Smooth muscle cell (in vitro differentiated cells): ENCODE measurements around the gene KIF3C. TPM values are rescaled to one million over a fixed set of nuclear protein-coding genes. Genes with fewer than 3 reads are reported as not detected.
"Not testable (repeated sequence)": the region's sequence is repeated elsewhere in the genome, so short reads cannot be mapped to it uniquely, and the experiment has no call there.

Source experiments
- DNase-seq: peaks from one replicate; lab custom pipeline; 2025; ENCODE audit not compliant: unreplicated experiment; lab: John Stamatoyannopoulos, UW
- H2AFZ ChIP-seq: fragments of 200-600 bp; sonication (generic); 2 replicates; pipeline ENCODE4 v1.6.0; 2016; ENCODE audit warnings: antibody characterized with exemption, low read depth, mild to moderate bottlenecking
- H3F3A ChIP-seq: fragments of 200-600 bp; sonication (generic); 2 replicates; pipeline ENCODE4 v1.6.0; 2017; ENCODE audit warnings: antibody characterized with exemption, low read depth
- H3K27ac ChIP-seq: fragments of 200-600 bp; sonication (generic); 2 replicates; pipeline ENCODE4 v1.5.1; 2016; ENCODE audit warnings: low read depth, mild to moderate bottlenecking
- H3K27me3 ChIP-seq: fragments of 200-600 bp; sonication (generic); 2 replicates; pipeline ENCODE4 v1.6.1; 2016; ENCODE audit warnings: low read depth, mild to moderate bottlenecking
- H3K36me3 ChIP-seq: fragments of 200-600 bp; sonication (generic); 2 replicates; pipeline ENCODE4 v1.5.1; 2016; ENCODE audit warnings: low read depth
- H3K4me1 ChIP-seq: fragments of 200-600 bp; sonication (generic); 2 replicates; pipeline ENCODE4 v1.5.1; 2016; ENCODE audit warnings: low read depth
- H3K4me2 ChIP-seq: fragments of 200-600 bp; sonication (generic); 2 replicates; pipeline ENCODE4 v1.6.0; 2016; ENCODE audit warnings: mild to moderate bottlenecking
- H3K4me3 ChIP-seq: fragments of 200-600 bp; sonication (generic); 2 replicates; pipeline ENCODE4 v1.5.1; 2016; ENCODE audit warnings: mild to moderate bottlenecking
- H3K79me2 ChIP-seq: fragments of 200-600 bp; sonication (generic); 2 replicates; pipeline ENCODE4 v1.6.0; 2016; ENCODE audit warnings: low read depth, mild to moderate bottlenecking
- H3K9ac ChIP-seq: fragments of 200-600 bp; sonication (generic); 2 replicates; pipeline ENCODE4 v1.6.0; 2016; ENCODE audit warnings: low read depth
- H3K9me3 ChIP-seq: fragments of 200-600 bp; sonication (generic); replicated peaks from 2 replicates; pipeline ENCODE4 v1.5.1; 2016; ENCODE audit warnings: low read depth
- H4K20me1 ChIP-seq: fragments of 200-600 bp; sonication (generic); 2 replicates; pipeline ENCODE4 v1.6.0; 2016; ENCODE audit warnings: low read depth
- WGBS: methylation state at CpG from one replicate; pipeline ENCODE4 v1.1.7; 2016; ENCODE audit warnings: low lambda C conversion rate; 5-methylcytosine and 5-hydroxymethylcytosine counted together
- polyA plus RNA-seq: library from polyadenylated mRNA; unstranded; fragments of >200 nt; fragmentation: Nextera tagmentation; extraction: Ambion mirVana; gene quantifications from 2 replicates; pipeline ENCODE4 v1.2.1, GENCODE V29; 2016
- total RNA-seq: library from RNA; depleted of rRNA; stranded (reverse); fragments of >200 nt; gene quantifications from 2 replicates; pipeline ENCODE4 v1.2.3, GENCODE V29; 2014
- TF ChIP-seq, protein P1 (sequence below): fragments of 200-600 bp; sonication (generic); IDR thresholded peaks from 2 replicates; pipeline ENCODE4 v1.5.1; 2017; ENCODE audit warnings: borderline replicate concordance, mild to moderate bottlenecking, antibody characterized with exemption; ENCODE audit not compliant: insufficient read depth, poor library complexity, severe bottlenecking

The KIF3C gene
- total and polyA plus RNA-seq, 2 experiments from 2014 or later, result 14.7 to 18.9 TPM

DNA sequence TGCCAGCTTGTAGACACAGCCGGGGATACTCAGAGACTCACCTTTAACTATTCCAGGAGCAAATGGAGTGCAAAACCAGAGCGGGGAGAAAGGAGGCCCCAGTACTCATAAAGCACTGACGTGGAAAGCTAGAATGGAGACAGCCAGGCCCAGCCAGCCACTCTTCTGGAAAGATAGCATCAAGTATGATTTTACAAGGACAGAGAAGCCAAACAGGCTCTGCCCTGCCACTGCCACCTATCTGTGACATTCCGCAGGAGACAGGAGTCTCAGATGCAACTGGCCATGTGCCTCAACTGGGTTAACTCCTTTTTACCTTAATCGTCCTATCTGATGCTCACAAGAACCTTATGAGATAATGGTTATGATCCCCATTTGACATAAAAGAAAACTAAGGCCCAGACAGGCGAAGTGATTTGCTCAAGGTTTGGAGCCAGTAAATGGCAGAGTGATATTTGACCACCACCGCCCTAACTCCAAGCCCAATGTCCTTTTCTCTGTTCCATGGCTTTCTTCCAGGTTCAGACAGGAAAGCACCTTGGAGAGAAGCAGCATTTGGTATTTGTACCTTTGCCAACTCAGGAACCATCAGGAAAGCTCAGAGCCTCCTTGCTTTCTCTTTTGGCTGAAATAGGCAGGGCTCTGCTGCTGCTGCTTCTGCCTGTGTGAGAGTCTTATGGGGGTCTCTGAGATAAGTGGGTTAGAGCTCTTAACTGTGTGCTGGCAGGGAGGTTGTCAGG lies 15.6 kb downstream of the KIF3C start:
- TF ChIP-seq, protein P1, sequence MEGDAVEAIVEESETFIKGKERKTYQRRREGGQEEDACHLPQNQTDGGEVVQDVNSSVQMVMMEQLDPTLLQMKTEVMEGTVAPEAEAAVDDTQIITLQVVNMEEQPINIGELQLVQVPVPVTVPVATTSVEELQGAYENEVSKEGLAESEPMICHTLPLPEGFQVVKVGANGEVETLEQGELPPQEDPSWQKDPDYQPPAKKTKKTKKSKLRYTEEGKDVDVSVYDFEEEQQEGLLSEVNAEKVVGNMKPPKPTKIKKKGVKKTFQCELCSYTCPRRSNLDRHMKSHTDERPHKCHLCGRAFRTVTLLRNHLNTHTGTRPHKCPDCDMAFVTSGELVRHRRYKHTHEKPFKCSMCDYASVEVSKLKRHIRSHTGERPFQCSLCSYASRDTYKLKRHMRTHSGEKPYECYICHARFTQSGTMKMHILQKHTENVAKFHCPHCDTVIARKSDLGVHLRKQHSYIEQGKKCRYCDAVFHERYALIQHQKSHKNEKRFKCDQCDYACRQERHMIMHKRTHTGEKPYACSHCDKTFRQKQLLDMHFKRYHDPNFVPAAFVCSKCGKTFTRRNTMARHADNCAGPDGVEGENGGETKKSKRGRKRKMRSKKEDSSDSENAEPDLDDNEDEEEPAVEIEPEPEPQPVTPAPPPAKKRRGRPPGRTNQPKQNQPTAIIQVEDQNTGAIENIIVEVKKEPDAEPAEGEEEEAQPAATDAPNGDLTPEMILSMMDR, result no peak
- H3K4me1 ChIP-seq, result no peaks in the 10 kb centered on the region
- H2AFZ ChIP-seq, result no peak overlapping the region
- peaks cover 3% of the 10 kb centered on the region for H3F3A ChIP-seq
- H3K79me2 ChIP-seq, result peaks cover 11% of the 10 kb centered on the region
- no peaks in the 10 kb centered on the region for H3K27me3 ChIP-seq
- peaks cover 8% of the 10 kb centered on the region for H4K20me1 ChIP-seq
- H3K36me3 ChIP-seq, result no peaks in the 10 kb centered on the region
- no peak overlapping the region for H3K4me2 ChIP-seq
- DNase-seq, result no peak
- no peaks in the 10 kb centered on the region for H3K9me3 ChIP-seq
- H3K9ac ChIP-seq, result no peak overlapping the region
- no peak overlapping the region for H3K4me3 ChIP-seq
- peak overlapping the region; percentile 53 for H3K27ac ChIP-seq
- 44% methylated on average over 7 of the region's 7 CpGs for WGBS

DNA sequence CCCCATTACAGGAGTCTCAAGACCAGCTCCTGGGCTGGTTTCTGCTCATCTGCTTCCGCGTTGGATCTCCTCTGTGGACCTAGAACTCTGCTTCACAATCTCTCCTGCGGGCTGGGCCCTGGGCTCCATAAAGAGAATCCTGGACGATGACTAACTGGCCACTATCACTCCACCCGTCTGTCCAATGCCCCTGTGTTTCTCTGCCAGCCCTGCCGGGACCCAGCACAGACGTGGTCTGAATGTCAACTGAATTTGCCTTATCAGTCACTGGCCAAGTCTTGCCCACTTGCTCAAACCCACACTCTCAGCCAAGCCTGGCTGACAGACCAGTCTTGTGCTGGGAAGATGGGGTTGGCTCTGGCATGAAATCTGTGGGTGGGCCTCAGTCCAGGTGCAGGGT lies 17.4 kb downstream of the KIF3C start:
- peaks cover 3% of the 10 kb centered on the region for H3F3A ChIP-seq
- DNase-seq, result no peak
- TF ChIP-seq, protein P1, result no peak
- no peaks in the 10 kb centered on the region for H3K27me3 ChIP-seq
- peaks cover 11% of the 10 kb centered on the region for H3K79me2 ChIP-seq
- no peaks in the 10 kb centered on the region for H3K4me1 ChIP-seq
- H3K4me3 ChIP-seq, result no peak overlapping the region
- H2AFZ ChIP-seq, result no peak overlapping the region
- peak overlapping the region; percentile 53 for H3K27ac ChIP-seq
- peaks cover 16% of the 10 kb centered on the region for H4K20me1 ChIP-seq
- 9% methylated on average over 7 of the region's 7 CpGs for whole genome bisulfite sequencing
- H3K9ac ChIP-seq, result no peak overlapping the region
- H3K4me2 ChIP-seq, result peak overlapping the region; percentile 42
- no peaks in the 10 kb centered on the region for H3K9me3 ChIP-seq
- H3K36me3 ChIP-seq, result no peaks in the 10 kb centered on the region

DNA sequence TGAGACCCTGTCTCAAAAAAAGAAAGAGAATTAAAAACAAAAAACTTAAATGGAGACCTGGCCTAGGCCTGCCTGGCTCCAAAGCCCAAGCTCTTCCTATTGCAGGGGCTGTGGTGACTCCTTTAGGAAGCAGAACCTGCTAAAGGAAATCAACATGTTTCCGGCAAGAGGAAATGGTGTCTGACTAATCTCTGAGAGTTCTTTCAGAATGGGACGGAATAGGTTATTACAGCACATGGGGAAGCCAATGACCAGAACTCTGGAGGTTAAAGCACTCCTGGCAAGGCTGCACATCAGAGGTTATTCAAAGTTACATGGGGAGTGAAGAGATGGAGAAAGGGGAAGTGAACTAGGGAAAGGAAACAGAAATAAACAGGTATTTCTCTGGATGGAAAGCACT lies 21.4 kb downstream of the KIF3C start:
- no peak overlapping the region for H2AFZ ChIP-seq
- H3K36me3 ChIP-seq, result no peaks in the 10 kb centered on the region
- H3K9me3 ChIP-seq, result no peaks in the 10 kb centered on the region
- DNase-seq, result no peak
- no peak overlapping the region for H3K27ac ChIP-seq
- peaks cover 3% of the 10 kb centered on the region for H3F3A ChIP-seq
- 79% methylated on average over 2 of the region's 2 CpGs for WGBS
- no peaks in the 10 kb centered on the region for H3K4me1 ChIP-seq
- no peaks in the 10 kb centered on the region for H3K79me2 ChIP-seq
- TF ChIP-seq, protein P1, result no peak
- H3K4me3 ChIP-seq, result no peak overlapping the region
- no peaks in the 10 kb centered on the region for H3K27me3 ChIP-seq
- peaks cover 17% of the 10 kb centered on the region for H4K20me1 ChIP-seq
- H3K4me2 ChIP-seq, result no peak overlapping the region
- no peak overlapping the region for H3K9ac ChIP-seq

DNA sequence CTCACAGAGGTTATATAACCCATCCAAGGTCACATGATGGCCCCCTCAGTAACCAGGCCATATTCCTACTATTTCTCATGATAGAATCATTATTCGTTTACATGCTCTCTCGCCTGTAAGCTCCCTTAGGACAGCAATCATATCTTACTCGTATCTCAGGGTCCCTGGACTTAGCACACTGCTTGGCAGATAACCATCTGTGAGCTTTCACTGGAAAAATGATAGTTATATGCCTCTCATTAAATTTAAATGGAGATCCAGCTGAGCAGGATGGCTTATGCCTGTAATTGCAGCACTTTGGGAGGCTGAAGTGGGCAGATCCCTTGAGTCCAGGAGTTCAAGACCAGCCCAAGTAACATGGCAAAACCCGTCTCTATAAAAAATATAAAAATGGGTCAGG lies 21.9 kb downstream of the KIF3C start:
- H3K27ac ChIP-seq, result no peak overlapping the region
- WGBS, result 96% methylated on average over 4 of the region's 4 CpGs

DNA sequence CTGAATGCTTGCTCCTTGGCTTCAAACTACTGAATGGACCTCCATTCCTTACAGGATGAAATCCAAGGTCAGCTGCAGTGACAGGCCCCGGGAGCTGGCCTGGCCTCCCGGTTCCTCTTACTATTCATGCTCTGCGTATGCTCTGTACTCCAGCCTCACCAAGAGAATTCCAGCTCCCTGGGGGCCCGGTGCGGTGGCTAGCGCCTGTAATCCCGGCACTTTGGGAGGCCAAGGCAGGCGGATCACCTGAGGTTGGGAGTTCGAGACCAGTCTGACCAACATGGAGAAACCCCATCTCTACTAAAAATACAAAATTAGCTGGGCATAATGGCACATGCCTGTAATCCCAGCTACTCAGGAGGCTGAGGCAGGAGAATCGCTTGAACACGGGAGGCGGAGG lies 23.7 kb downstream of the KIF3C start:
- not testable (repeated sequence) for H3K4me2 ChIP-seq, H3K4me3 ChIP-seq, H3K79me2 ChIP-seq, H3K27ac ChIP-seq, H3K36me3 ChIP-seq, H3K4me1 ChIP-seq, DNase-seq, H3K27me3 ChIP-seq, H3K9ac ChIP-seq, H2AFZ ChIP-seq, H3F3A ChIP-seq, H3K9me3 ChIP-seq
- H4K20me1 ChIP-seq, result peaks cover 17% of the 10 kb centered on the region
- 97% methylated on average over 12 of the region's 12 CpGs for WGBS

More for the DNA sequence above, 21.9 kb downstream of the KIF3C start:
- peaks cover 17% of the 10 kb centered on the region for H4K20me1 ChIP-seq
- H3F3A ChIP-seq, result no peaks in the 10 kb centered on the region
- no peak overlapping the region for H2AFZ ChIP-seq
- no peak overlapping the region for H3K9ac ChIP-seq
- no peaks in the 10 kb centered on the region for H3K27me3 ChIP-seq
- no peaks in the 10 kb centered on the region for H3K79me2 ChIP-seq
- no peaks in the 10 kb centered on the region for H3K4me1 ChIP-seq
- H3K36me3 ChIP-seq, result no peaks in the 10 kb centered on the region
- TF ChIP-seq, protein P1, result no peak
- no peak for DNase-seq
- H3K4me2 ChIP-seq, result no peak overlapping the region
- no peaks in the 10 kb centered on the region for H3K9me3 ChIP-seq
- H3K4me3 ChIP-seq, result no peak overlapping the region
